Middle frontal gyrus (tissue), 1 donor: ENCODE measurements around the gene JAKMIP1.
"Not testable (repeated sequence)": the region's sequence is repeated elsewhere in the genome, so short reads cannot be mapped to it uniquely, and the experiment has no call there.

Source experiments
- DNase-seq: peaks from one replicate; pipeline ENCODE4 v3.0.0-alpha.2; 2015; ENCODE audit warnings: low spot score; ENCODE audit errors: extremely low spot score

JAKMIP1 gene

GRCh38 chr4:6148506-6149205 lies 51.7 kb downstream of the JAKMIP1 start:
- DNase-seq: no peak

- no peak for DNase-seq
Observed at GRCh38 chr4:6147441-6147840, 52.9 kb downstream of the JAKMIP1 start.

DNA sequence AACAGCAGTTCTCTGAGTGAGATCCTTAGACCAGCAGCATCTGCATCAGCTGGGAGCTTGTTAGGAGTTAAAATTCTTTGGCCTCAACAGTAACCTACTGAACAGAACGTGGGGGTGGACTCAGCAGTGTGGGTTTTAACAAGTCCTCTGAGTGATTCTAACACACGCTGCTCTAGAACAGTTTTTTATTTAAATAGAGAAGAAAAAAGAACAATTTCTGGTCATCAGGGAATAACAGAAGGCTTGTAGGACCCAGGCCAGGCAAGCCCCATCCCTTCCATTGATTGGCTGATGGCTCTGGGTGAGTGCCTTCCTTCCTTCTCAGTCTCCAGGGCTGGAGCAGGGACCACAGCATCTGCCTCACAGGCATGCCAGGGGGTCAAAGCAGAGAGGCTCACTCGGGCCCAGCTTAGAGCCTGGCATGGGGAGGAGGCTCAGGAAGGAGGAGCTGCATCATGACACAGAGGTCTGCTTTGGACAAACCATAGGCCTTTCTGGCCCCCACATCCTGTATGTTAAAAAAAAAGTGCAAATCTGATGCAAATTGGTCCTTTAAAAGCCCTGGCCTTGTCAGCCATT lies 56.7 kb downstream of the JAKMIP1 start:
- DNase-seq: no peak

GRCh38 chr4:6142935-6143602 lies 57.3 kb downstream of the JAKMIP1 start:
- no peak for DNase-seq

DNA sequence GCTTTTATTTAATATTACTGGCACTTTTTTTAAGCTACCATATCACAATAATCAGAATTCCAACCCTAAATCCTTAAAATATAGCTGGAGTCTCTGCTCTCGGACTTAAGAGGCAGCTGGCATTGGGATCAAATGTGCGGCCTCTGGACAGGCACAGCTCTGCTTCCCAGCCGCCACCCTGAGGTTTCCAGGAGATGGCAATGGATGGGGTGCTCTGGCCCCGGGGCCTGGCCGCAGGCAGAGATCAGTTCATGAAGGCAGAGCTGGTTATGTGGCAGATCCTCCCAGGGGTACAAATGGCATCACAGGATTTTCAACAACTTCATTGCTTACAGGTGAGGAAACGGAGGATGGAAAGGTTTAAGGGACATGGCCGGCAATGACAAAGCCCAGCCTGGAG lies 57.8 kb downstream of the JAKMIP1 start:
- DNase-seq: no peak

GRCh38 chr4:6141554-6141953 lies 58.8 kb downstream of the JAKMIP1 start:
- DNase-seq: no peak

GRCh38 chr4:6141021-6141420 lies 59.3 kb downstream of the JAKMIP1 start:
- DNase-seq: not testable (repeated sequence)

DNA sequence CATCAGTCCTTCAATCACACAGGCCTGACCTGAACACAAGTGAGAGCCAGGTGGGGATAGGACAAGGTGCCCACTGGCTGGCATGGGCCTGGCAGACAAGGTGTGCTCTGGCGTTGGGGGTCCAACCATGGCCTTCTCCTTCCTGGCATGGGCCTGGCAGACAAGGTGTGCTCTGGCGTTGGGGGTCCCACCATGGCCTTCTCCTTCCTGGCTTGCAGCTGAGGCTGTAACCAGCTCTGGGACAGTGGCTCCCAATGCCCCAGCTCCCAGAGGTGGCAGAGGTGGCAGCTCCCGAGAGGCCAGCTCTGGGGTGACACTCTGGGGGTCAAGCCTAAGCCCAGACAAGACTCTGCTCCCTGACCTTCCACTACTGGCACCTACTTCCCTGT lies 62.6 kb downstream of the JAKMIP1 start:
- no peak for DNase-seq

GRCh38 chr4:6137027-6137746 lies 63.2 kb downstream of the JAKMIP1 start:
- no peak for DNase-seq

GRCh38 chr4:6134612-6135220 lies 65.6 kb downstream of the JAKMIP1 start:
- DNase-seq: no peak

GRCh38 chr4:6132716-6133115 lies 67.6 kb downstream of the JAKMIP1 start:
- no peak for DNase-seq

DNA sequence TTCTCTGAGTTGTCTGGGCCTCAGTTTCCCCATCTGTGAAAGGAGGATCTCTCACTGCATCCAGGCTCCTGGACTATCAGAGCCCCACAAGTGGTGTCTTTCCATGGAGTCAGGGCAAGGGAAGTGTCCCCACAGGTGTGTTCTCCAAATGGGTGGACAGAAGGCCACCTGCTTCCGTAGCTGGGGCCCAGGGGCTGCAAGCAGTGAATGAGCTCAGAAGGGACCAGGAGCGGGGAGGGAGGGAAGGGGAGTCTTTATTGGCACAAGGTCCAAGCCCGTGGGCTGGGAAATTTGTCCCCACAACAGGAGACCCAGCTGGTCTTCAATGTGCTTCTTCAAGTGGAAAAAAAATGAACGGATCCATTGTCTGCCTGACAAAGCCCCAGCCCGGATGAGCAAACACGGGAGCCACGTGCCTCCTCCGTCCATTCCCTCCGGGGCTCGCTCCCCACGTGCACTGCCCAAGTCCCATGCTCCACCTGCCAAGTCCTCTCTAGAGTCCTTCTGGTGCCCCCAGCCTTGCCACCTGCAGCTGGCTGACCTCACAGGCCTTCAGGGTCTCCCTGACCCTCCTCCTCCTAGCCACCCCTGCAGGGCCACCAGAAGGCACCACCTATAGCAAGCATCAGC lies 72.0 kb downstream of the JAKMIP1 start:
- no peak for DNase-seq

GRCh38 chr4:6126971-6127745 lies 73.2 kb downstream of the JAKMIP1 start:
- no peak for DNase-seq

GRCh38 chr4:6125103-6125651 lies 75.2 kb downstream of the JAKMIP1 start:
- DNase-seq: no peak

DNA sequence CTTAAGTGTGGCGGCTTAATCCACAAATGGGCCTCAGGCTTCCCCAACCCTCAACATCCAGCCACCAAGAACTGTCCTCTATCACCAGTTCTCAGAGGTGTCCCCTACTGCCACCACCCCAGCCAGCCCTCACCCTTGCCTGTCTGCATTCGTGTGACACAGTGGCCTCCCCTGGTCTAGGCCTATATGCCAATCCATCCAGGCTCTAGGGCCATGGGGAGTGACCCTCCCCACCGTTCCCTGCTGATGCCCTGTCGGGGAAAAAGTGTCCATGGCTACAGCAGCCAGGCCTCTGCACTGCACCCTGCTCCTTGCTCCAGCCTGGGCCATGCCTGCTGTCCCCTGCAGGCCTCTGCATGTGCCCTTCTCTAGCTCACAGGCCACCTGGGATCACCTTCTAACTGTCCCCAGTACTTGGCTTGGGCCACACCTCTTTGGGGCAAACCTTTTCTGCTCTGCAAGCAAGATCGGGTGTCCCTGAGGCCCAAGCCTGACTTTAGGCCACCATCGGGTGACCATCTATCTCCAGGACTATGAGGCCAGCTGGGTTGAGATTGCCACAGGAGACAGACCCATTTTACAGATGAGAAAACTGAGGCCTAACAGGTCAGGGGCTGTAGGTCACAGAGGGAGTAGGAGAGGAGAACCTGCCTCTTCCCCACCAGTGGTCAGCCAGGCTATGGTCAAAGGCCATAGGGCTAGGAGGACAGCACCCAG lies 75.8 kb downstream of the JAKMIP1 start:
- DNase-seq: no peak

- no peak for DNase-seq
Observed at GRCh38 chr4:6123976-6124375, 76.4 kb downstream of the JAKMIP1 start.

DNA sequence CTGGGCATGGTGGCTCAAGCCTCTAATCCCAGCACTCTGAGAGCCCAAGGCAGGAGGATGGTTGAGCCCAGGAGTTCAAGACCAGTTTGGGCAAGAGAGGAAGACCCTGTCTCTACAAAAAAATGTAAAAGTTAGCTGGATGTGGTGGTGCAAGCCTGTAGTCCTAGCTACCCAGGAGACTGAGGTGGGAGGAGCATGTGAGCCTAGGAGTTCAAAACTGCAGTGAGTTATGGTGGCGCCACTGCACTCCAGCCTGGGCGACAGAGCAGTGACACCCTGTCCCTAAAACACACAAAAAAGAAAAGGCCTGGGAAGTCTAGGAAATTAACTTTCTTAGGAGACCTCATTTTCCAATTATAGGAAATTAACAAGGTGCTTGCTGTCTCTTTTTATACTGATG lies 76.8 kb downstream of the JAKMIP1 start:
- DNase-seq: no peak

- no peak for DNase-seq
Observed at GRCh38 chr4:6123116-6123515, 77.2 kb downstream of the JAKMIP1 start.

GRCh38 chr4:6122496-6122895 lies 77.9 kb downstream of the JAKMIP1 start:
- no peak for DNase-seq

GRCh38 chr4:6121941-6122340 lies 78.4 kb downstream of the JAKMIP1 start:
- DNase-seq: no peak
